ENCODE measurements around the gene FBXL17. TPM values are rescaled to one million over a fixed set of nuclear protein-coding genes. Genes with fewer than 3 reads are reported as not detected.

FBXL17 gene
- polyA plus RNA-seq, 1 experiment: 5.3 TPM

DNA sequence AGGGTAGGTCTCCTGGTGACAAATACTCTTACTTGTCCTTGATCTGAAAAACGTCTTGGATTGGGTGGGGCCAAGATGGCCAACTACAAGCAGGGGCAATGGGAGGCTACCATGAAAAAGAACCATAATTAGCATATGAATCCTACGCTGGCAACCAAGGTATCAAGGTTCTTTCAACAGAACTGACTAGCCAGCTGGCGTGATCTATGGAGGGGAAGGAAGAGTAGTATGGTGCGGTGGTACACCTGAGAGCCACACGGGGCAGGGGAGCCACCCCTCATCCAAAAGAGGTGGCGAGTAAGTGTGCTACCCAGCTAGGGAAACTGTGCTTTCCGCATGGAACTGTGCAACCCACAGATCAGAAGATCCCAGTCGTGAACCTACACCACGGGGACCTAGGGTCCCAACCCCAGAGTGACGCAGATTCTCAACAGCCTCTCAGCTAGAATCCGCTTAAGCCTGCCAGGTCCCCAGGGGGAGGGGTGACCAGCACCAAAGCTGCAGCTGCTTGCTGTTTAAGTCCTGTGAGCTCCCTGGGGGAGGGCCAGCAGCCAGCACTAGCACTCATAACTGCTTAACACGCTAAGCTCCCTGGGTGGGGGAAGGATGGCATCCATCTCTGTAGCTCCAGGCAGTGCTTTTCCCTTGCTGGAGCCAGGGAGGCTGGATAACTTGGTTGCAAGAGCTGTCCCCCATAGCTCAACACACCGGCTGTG, 334.8 kb downstream of the FBXL17 start:
- CTCF ChIA-PET: no interaction called here
- no peak for TF ChIP-seq CTCF (IDR thresholded peaks at IDR 0.05; ENCODE audit: insufficient read depth, low read depth, low read length)
- POLR2A ChIA-PET: no interaction called here
- no peaks in the 10 kb centered on the region for H3K36me3 ChIP-seq (ENCODE audit: control insufficient read depth, insufficient read depth, low read length)
- H3K27me3 ChIP-seq (ENCODE audit: control insufficient read depth, insufficient read depth, low read length): no peaks in the 10 kb centered on the region
- no peak for DNase-seq (ENCODE audit: low read depth)
- H3K4me3 ChIP-seq (ENCODE audit: low read depth, low read length): no peak overlapping the region

GRCh38 chr5:108036482-108036881, 345.4 kb downstream of the FBXL17 start:
- no peak for TF ChIP-seq CTCF (IDR thresholded peaks at IDR 0.05; ENCODE audit: insufficient read depth, low read depth, low read length)
- H3K4me3 ChIP-seq (ENCODE audit: low read depth, low read length): no peak overlapping the region
- POLR2A ChIA-PET: no interaction called here
- H3K36me3 ChIP-seq (ENCODE audit: control insufficient read depth, insufficient read depth, low read length): no peaks in the 10 kb centered on the region
- CTCF ChIA-PET: interaction anchor here (0.7 kb wide), 1 partner anchor 10 kb away, joined by 4 read pairs; no protein-coding TSS in a partner anchor
- no peaks in the 10 kb centered on the region for H3K27me3 ChIP-seq (ENCODE audit: control insufficient read depth, insufficient read depth, low read length)
- no peak for DNase-seq (ENCODE audit: low read depth)

DNA sequence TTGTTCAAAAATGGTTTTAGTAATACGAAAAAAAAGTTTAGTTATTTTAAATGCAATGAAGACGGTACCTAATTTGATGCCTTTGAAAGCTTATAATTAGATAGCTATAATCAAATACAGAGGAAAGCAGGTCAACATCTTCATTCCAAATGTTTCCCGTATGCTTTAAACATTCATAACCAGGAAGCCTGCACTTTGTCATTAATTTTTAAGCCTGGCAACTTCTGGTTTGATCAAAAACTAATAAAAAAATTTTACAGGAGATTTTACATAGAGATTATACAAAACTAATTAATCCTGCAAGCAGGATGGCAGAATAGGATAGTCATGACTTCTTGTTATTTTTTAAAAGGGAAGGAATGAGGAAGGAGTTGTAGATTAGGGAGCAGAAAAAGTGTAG, 353.0 kb downstream of the FBXL17 start:
- TF ChIP-seq CTCF (IDR thresholded peaks at IDR 0.05; ENCODE audit: insufficient read depth, low read depth, low read length): no peak
- POLR2A ChIA-PET: no interaction called here
- Histone ChIP-seq H3K4me3 (ENCODE audit: low read depth, low read length) (no peak overlapping the region), H3K36me3 (ENCODE audit: control insufficient read depth, insufficient read depth, low read length) (no peaks in the 10 kb centered on the region), H3K27me3 (ENCODE audit: control insufficient read depth, insufficient read depth, low read length) (no peaks in the 10 kb centered on the region)
- CTCF ChIA-PET: no interaction called here
- no peak for DNase-seq (ENCODE audit: low read depth)

DNA sequence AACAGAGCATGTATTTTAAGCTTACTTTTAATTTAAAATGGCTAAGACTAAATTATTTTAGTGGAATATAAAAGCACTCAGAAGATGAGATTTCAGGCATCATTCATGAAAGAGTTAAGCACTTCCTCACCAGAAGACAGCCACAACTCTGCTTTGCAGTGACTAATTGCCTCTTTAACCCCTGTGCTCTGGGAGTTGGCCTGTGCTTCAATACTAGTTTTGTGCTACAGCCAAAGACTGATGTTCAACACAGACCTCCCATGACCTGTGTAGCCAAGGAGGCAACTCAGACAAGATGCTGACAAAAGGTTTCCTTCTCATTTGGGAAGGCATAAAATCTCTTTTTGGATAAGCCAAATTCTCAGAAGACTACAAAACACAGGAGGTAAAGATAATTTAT, 353.5 kb downstream of the FBXL17 start:
- no peaks in the 10 kb centered on the region for H3K36me3 ChIP-seq (ENCODE audit: control insufficient read depth, insufficient read depth, low read length)
- TF ChIP-seq CTCF (IDR thresholded peaks at IDR 0.05; ENCODE audit: insufficient read depth, low read depth, low read length): no peak
- POLR2A ChIA-PET: no interaction called here
- no peak for DNase-seq (ENCODE audit: low read depth)
- H3K4me3 ChIP-seq (ENCODE audit: low read depth, low read length): no peak overlapping the region
- CTCF ChIA-PET: no interaction called here
- H3K27me3 ChIP-seq (ENCODE audit: control insufficient read depth, insufficient read depth, low read length): no peaks in the 10 kb centered on the region

GRCh38 chr5:108025957-108026356, 355.9 kb downstream of the FBXL17 start:
- no peak for DNase-seq (ENCODE audit: low read depth)
- no peaks in the 10 kb centered on the region for H3K27me3 ChIP-seq (ENCODE audit: control insufficient read depth, insufficient read depth, low read length)
- H3K36me3 ChIP-seq (ENCODE audit: control insufficient read depth, insufficient read depth, low read length): no peaks in the 10 kb centered on the region
- ChIA-PET POLR2A (no interaction called here), CTCF (interaction anchor here (1.4 kb wide), 1 partner anchor 11 kb away, joined by 4 read pairs; no protein-coding TSS in a partner anchor)
- TF ChIP-seq CTCF (IDR thresholded peaks at IDR 0.05; ENCODE audit: insufficient read depth, low read depth, low read length): no peak
- no peak overlapping the region for H3K4me3 ChIP-seq (ENCODE audit: low read depth, low read length)
